HG03558 (cell line): ENCODE results near the gene PLCH1.

Source experiments
- ATAC-seq: cut with Tn5 transposase; IDR thresholded peaks from one replicate; pipeline ENCODE4 v1.9.1; 2021; ENCODE audit warnings: moderate number of reproducible peaks; ENCODE audit not compliant: unreplicated experiment; ENCODE audit errors: extremely low read depth

Gene PLCH1

GRCh38 chr3:155745795-155746550, 1.1 kb upstream of the PLCH1 start:
- ATAC-seq: no peak

DNA sequence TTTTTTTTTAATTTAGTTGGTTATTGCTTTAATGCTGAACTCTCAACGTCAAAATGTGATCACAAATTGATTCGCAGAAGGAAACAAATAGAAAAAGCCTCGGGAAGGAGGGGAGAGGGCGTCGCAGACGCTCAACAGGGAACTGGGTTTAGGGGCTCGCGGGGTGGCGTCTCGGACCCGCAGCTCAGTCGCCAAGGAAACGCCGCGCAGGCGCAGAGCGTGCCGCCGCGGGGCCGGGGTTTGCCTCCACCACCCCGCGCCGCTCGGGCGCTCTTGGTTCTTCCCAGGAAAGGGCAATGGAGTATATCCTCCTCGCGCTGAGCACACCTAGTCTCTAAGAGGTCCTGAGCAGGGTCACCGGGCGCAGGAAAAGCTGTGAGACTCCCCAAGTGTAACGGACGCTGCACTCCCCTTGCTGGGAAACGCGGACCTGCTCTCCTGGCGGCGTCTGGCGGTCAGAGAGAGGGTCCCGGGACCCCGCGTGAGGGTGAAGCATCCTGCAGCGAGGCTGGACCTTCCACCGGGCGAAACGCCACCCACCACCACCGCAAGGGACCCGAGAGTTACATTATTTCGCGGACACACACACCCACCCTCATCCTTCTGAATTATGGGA, 753 bp downstream of the PLCH1 start:
- ATAC-seq: peak; percentile 23

DNA sequence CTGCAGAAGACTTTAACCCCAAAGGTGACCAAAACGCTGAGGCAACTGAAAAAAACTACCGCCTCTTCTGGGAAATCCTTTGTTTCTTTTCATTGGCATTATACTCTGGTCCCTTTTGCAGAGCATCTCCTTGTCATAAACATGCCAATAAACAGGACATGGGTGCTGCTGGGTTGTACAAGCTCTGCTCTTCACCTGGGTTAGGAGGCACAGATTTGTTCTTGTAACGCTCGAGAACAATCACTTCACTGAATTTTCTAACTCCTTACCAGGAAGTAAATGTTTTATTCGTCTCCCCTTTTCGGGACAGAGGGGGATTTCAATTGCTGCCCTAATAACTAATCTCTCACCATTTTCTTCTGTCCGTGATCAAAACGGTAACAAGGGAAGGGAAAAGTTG, 1.3 kb downstream of the PLCH1 start:
- no peak for ATAC-seq

DNA sequence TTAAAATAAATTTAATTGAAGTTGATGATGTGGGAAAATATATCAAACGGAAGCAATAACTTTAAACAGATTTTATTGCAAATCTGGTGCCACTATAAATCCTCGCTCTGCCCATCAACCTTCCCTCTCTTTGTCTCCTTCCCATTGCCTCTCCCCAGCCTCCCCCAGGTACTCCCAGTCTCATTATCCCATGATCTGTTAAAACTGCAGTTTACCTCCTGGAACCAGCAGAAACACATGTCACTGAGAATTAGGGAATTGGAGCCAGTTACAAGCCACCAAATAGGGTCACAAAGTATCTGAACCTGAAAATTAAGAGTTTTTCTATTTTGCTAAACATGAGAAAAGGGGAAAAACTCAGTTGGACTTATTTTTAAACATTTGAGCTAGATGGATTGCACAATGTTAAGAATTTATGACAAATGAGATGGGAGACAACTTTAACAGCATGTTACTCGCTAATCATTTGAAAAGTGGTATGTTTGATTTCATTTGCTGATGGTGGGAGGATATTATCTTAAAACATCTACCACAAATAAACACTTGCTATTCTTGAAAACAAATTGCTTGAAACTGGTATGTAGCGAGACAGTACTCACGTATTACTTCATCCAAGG, 2.4 kb downstream of the PLCH1 start:
- ATAC-seq: no peak

DNA sequence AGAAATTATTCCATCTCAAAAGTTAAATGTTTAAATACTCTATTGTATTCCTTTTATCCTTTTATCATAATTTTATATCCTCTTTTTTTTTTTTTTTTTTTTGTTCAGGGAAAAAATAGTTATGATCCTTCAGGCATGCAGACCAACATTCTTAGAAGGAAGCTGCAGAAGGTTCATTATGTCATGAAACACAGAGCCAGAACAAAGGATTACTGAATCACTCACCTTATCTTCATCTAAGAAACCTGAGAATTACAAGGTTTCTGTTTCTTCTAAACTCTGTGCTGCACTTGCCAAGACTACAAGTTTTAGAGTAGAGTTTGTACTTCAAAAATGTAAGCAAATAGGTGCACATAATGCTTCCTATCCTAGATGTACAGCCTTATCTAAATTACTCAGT, 3.3 kb downstream of the PLCH1 start:
- ATAC-seq: no peak

DNA sequence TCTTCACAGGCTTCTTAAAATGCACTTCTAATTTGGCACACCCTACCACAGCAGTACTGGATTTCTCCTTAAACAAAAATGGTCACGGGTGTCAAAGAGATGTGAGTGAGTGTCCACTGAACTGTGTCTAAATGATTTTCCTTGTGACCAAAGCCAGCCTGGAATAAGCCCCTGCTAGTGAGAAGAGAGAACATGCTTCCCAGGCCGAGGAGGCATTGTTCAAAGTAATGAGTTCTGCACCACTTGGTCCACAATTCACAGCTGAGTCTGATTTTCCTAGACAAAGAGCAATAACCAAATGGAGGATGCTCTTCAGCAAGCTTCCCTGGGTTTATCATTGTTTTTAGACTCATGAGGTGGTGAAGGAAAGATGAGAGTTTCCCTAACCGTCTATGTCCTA, 3.8 kb downstream of the PLCH1 start:
- no peak for ATAC-seq

DNA sequence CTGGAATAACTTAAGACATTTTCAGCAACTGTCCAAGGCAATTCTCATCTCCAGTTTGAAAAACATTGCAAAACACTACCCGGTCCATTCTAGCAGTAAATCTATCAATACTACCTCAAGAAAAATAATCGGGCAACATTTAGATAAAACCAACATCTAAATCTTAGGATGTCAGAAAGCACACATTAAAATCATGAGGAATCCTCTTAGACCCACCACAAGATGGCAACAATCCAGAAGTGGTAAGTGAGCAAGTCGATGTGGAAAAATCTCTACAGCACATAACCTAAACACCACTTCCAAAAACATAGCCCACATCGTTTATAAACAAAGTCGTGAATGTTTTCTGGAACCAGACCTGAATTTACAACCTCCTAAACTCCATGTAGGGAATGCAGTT, 5.7 kb downstream of the PLCH1 start:
- no peak for ATAC-seq

DNA sequence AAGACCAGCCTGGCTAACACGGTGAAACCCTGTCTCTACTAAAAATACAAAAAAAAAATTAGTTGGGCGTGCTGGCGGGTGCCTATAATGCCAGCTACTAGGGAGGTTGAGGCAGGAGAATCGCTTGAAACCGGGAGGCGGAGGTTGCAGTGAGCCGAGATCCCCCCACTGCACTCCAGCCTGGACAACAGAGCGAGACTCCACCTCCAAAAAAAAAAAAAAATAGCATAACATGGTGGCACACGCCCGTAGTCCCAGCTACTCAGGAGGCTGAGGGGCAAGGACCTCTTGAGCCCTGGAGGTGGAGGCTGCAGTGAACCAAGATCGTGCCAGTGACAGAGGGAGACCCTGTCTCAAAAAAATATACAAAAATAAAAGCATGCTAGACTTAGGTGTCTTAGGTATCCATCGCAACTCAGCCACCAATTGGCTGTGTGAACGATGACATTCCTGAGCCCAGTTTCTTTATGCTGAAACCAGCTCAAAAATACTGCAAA, 6.2 kb downstream of the PLCH1 start:
- no peak for ATAC-seq

- peak; percentile 96 for ATAC-seq
Measured at GRCh38 chr3:155737844-155738460, 6.9 kb downstream of the PLCH1 start.

GRCh38 chr3:155736381-155736780, 8.5 kb downstream of the PLCH1 start:
- no peak for ATAC-seq

GRCh38 chr3:155730843-155731242, 14.0 kb downstream of the PLCH1 start:
- ATAC-seq: no peak

- no peak for ATAC-seq
Measured at GRCh38 chr3:155727836-155728235, 17.0 kb downstream of the PLCH1 start.

DNA sequence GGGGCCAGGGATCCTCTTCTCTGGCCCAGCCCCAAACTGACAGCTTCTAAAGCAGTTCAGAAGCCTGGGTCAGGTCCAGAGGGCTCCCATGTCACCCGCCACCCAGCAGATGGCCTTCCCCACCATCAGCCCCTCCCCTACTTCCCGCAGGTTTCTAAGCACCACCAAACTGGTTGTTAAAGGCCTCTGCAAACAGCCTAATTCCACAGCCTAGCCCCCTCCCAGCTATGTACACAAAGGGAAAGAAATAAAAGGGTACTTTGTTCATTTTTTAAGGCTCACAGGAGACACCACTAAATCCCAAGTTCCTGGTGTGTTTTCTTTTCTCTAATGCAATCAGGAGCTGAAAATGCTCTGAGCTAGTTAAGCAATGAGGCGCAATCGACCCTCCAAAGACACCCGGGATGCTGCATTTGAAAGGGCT, 30.6 kb downstream of the PLCH1 start:
- ATAC-seq: no peak

GRCh38 chr3:155712008-155712407, 32.9 kb downstream of the PLCH1 start:
- peak; percentile 97 for ATAC-seq

- no peak for ATAC-seq
Measured at GRCh38 chr3:155704771-155705559, 39.9 kb downstream of the PLCH1 start.

- ATAC-seq: no peak
Measured at GRCh38 chr3:155704061-155704460, 40.8 kb downstream of the PLCH1 start.

DNA sequence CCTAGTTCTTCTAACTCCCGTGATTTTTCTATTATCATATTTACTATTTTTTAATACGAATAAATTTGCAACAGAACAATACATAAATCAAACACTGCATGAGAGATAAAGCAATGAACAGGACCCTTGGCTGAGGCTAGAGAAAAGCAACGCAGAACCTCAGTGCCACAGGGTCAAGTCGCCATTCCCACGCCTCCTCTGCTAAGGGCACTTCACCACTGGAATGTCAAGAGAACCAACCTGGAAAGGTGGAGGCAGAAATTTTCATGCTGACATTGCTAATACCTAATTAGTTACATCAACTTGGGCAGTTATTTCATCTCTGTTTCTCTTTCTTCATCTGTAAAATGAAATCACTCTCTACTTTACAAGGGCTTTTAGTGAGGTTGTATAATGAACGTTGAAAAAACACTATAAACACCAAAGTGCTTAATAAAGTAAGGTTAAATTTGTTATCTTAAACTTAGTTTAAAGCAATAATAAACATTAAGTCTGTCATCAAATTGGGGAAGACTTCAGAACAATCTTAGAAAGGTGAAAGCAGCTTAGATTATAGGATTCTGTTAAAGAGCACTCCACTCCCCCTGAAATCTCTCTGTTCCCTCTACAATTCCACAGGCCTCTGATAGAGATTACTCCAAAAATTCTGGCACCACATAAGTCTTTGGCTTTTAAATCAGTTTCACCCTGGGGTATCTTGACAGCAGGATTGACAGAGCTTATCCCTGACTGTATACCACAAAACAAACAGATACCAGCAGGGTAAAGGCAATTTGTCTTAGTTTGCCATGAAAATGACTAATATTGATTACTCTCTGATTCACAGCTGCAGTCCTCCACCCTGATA, 41.9 kb downstream of the PLCH1 start:
- ATAC-seq: no peak

DNA sequence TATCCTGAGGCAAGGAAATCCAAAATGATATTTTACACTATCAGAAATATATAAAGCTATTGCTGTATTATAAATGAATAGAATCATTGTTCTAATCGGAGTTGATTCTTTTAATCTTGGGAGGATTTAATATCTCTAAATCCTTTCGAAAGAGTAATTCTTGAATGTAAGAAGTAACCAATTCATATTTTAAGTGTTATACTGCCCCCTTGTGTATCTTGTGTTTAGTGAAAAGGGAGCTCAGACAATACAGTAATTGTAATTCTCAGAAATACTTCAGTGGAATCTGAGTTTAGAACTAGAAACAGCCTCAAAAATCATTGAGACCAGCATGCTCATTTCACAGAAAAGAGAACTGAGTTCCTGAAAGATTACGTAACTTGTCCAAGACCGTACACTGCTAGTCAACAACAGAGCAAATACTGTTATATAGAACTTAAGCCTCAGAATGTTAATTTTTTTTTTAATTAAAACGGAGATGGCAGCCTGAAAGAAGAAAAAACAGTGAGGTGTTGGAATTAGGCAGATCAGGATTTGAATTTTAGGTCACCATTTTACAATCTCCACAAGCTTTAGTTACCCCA, 42.9 kb downstream of the PLCH1 start:
- ATAC-seq: no peak

- no peak for ATAC-seq
Measured at GRCh38 chr3:155697542-155697941, 47.3 kb downstream of the PLCH1 start.
